ENCODE measurements around the gene BANP.
"Not testable (repeated sequence)": the region's sequence is repeated elsewhere in the genome, so short reads cannot be mapped to it uniquely, and the experiment has no call there.

Gene BANP

DNA sequence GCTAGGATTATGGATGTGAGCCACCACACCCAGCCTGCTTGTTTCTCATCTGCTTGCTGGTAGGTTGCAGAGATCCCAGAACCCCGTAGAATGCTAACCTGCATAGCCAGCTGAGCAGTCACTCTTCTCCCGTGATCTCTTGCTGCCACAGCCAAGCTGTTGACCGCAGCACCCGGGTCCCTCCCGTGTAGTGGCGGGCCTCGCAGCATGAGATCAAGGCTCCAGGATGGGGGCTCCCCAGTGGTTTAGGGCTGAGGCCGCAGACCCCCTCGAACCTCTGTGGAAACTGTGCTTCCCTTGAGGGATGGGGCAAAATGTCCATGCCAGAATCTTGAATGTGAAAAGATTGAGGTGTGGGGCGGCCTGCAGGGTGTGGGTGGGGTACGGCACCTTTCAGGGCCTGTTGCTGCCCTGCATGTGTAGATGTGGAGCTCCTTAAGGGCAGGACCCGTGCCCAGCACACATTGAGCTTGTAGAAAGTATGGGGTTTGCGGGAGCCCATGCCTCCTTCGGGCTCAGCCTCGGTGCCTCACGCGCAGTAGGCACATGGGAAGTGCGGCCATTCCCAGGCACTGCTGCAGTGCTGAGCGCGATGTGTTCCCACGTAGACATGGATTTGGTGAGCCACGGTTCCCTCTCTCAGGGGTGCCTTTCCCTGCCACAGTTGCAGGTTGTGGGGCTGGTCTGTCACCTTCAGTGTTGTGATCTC, 99.9 kb downstream of the BANP start:
- no peak overlapping the region for H3K4me2 ChIP-seq
- TF ChIP-seq, protein P1, sequence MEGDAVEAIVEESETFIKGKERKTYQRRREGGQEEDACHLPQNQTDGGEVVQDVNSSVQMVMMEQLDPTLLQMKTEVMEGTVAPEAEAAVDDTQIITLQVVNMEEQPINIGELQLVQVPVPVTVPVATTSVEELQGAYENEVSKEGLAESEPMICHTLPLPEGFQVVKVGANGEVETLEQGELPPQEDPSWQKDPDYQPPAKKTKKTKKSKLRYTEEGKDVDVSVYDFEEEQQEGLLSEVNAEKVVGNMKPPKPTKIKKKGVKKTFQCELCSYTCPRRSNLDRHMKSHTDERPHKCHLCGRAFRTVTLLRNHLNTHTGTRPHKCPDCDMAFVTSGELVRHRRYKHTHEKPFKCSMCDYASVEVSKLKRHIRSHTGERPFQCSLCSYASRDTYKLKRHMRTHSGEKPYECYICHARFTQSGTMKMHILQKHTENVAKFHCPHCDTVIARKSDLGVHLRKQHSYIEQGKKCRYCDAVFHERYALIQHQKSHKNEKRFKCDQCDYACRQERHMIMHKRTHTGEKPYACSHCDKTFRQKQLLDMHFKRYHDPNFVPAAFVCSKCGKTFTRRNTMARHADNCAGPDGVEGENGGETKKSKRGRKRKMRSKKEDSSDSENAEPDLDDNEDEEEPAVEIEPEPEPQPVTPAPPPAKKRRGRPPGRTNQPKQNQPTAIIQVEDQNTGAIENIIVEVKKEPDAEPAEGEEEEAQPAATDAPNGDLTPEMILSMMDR (conservative IDR thresholded peaks at IDR 0.05; ENCODE audit: low read depth, low read length), result no peak
- H3K4me1 ChIP-seq (ENCODE audit: low read depth, poor library complexity, severe bottlenecking), result no peaks in the 10 kb centered on the region
- no peak overlapping the region for H3K4me3 ChIP-seq (IDR thresholded peaks at IDR 0.05; ENCODE audit: insufficient read depth, low read depth, low read length)
- H3K27me3 ChIP-seq (ENCODE audit: insufficient read depth, low read depth), result no peaks in the 10 kb centered on the region
- H3K9ac ChIP-seq, result no peak overlapping the region
- H4K20me1 ChIP-seq (ENCODE audit: insufficient read depth), result no peaks in the 10 kb centered on the region
- H3K36me3 ChIP-seq (ENCODE audit: insufficient read depth), result no peaks in the 10 kb centered on the region
- no peak overlapping the region for H3K27ac ChIP-seq
- no peak overlapping the region for H2AFZ ChIP-seq (ENCODE audit: low read depth)
- no peaks in the 10 kb centered on the region for H3K79me2 ChIP-seq (ENCODE audit: insufficient read depth, low read depth)

DNA sequence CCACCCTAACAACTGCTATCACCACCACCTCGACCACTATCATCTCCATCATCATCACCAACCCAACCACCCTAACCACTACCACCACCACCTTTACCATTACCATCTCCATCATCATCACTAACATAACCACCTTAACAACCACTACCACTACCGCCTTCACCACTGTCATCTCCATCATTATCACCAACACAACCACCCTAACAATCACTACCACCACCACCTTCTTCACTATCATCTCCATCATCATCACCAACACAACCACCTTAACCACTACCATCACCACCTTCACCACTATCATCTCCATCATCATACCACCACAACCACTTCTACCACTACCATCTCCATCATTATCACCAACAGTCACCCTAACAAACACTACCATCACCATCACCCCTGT, 101.4 kb downstream of the BANP start:
- Histone ChIP-seq H3K79me2 (ENCODE audit: insufficient read depth, low read depth) (no peaks in the 10 kb centered on the region), H3K9ac (no peak overlapping the region), H3K4me1 (ENCODE audit: low read depth, poor library complexity, severe bottlenecking) (no peaks in the 10 kb centered on the region), H4K20me1 (ENCODE audit: insufficient read depth) (no peaks in the 10 kb centered on the region), H3K27me3 (ENCODE audit: insufficient read depth, low read depth) (no peaks in the 10 kb centered on the region), H2AFZ (ENCODE audit: low read depth) (no peak overlapping the region), H3K4me2 (no peak overlapping the region), H3K27ac (no peak overlapping the region), H3K4me3 (IDR thresholded peaks at IDR 0.05; ENCODE audit: insufficient read depth, low read depth, low read length) (no peak overlapping the region), H3K36me3 (ENCODE audit: insufficient read depth) (no peaks in the 10 kb centered on the region)
- TF ChIP-seq, protein P1 (conservative IDR thresholded peaks at IDR 0.05; ENCODE audit: low read depth, low read length), result no peak

GRCh38 chr16:88053479-88053878, 102.2 kb downstream of the BANP start:
- not testable (repeated sequence) for H3K27ac ChIP-seq; H3K4me3 ChIP-seq (IDR thresholded peaks at IDR 0.05; ENCODE audit: insufficient read depth, low read depth, low read length); H4K20me1 ChIP-seq (ENCODE audit: insufficient read depth); H3K9ac ChIP-seq; H2AFZ ChIP-seq (ENCODE audit: low read depth); H3K27me3 ChIP-seq (ENCODE audit: insufficient read depth, low read depth); H3K36me3 ChIP-seq (ENCODE audit: insufficient read depth); H3K4me1 ChIP-seq (ENCODE audit: low read depth, poor library complexity, severe bottlenecking); H3K4me2 ChIP-seq; H3K79me2 ChIP-seq (ENCODE audit: insufficient read depth, low read depth)

DNA sequence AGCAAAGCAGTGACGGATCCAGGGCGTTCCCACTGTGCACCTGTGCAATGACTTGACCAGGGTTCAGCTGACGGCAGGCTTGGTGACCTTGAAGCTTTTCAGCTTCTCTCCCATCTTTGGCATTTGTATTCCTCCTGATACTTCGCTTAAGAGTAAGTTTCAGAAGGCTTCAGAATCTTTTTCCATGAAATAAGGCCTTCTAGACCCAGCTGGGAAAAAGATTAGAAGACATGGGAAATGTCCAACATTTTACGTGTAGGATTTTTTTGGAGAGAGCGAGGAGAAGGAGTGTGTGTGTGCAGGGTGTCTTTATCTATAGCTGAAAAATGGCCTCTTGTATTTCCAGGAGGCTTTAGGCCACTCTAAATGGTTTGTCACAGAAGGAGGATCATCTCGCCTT, 104.1 kb downstream of the BANP start:
- H2AFZ ChIP-seq (ENCODE audit: low read depth), result no peak overlapping the region
- no peak overlapping the region for H3K9ac ChIP-seq
- no peak overlapping the region for H3K4me2 ChIP-seq
- no peaks in the 10 kb centered on the region for H3K27me3 ChIP-seq (ENCODE audit: insufficient read depth, low read depth)
- no peak overlapping the region for H3K4me3 ChIP-seq (IDR thresholded peaks at IDR 0.05; ENCODE audit: insufficient read depth, low read depth, low read length)
- H3K4me1 ChIP-seq (ENCODE audit: low read depth, poor library complexity, severe bottlenecking), result no peaks in the 10 kb centered on the region
- H3K27ac ChIP-seq, result no peak overlapping the region
- H4K20me1 ChIP-seq (ENCODE audit: insufficient read depth), result no peaks in the 10 kb centered on the region
- TF ChIP-seq, protein P1 (conservative IDR thresholded peaks at IDR 0.05; ENCODE audit: low read depth, low read length), result no peak
- H3K36me3 ChIP-seq (ENCODE audit: insufficient read depth), result no peaks in the 10 kb centered on the region
- no peaks in the 10 kb centered on the region for H3K79me2 ChIP-seq (ENCODE audit: insufficient read depth, low read depth)

DNA sequence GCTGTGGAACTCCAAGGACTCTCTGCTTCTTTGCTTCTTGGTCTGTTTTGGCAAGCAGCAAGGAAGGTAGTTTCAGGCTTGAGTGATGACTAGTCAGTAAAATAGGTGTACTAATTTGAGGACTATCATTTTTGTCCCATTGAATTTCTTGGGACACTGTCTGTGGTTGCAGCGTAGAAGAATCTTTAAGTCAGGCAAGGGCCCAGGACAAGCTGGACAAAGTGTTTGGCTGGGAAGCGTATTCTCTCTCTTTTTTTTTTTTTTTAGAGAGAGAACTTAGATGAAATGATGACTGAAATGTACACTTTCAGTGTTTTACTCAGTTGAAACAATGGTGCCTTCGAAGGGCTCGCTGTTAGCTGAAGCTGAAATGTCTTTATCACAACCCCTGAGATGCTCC, 105.0 kb downstream of the BANP start:
- H3K27ac ChIP-seq, result no peak overlapping the region
- H3K4me3 ChIP-seq (IDR thresholded peaks at IDR 0.05; ENCODE audit: insufficient read depth, low read depth, low read length), result no peak overlapping the region
- no peaks in the 10 kb centered on the region for H3K79me2 ChIP-seq (ENCODE audit: insufficient read depth, low read depth)
- H3K9ac ChIP-seq, result no peak overlapping the region
- H4K20me1 ChIP-seq (ENCODE audit: insufficient read depth), result no peaks in the 10 kb centered on the region
- H3K4me2 ChIP-seq, result no peak overlapping the region
- TF ChIP-seq, protein P1 (conservative IDR thresholded peaks at IDR 0.05; ENCODE audit: low read depth, low read length), result no peak
- H2AFZ ChIP-seq (ENCODE audit: low read depth), result no peak overlapping the region
- H3K27me3 ChIP-seq (ENCODE audit: insufficient read depth, low read depth), result no peaks in the 10 kb centered on the region
- H3K4me1 ChIP-seq (ENCODE audit: low read depth, poor library complexity, severe bottlenecking), result no peaks in the 10 kb centered on the region
- no peaks in the 10 kb centered on the region for H3K36me3 ChIP-seq (ENCODE audit: insufficient read depth)

Data from KMS-11 (cell line).